GM13976 (cell line): ENCODE data around the gene ZNF512B.
"Not testable (repeated sequence)": the region's sequence is repeated elsewhere in the genome, so short reads cannot be mapped to it uniquely, and the experiment has no call there.

Source experiments
- DNase-seq: peaks from one replicate; pipeline ENCODE4 v3.0.0; 2012; ENCODE audit warnings: low spot score
- CTCF ChIP-seq: IDR thresholded peaks from 2 replicates; pipeline ENCODE4 v1.5.1; 2012; ENCODE audit warnings: borderline replicate concordance, mild to moderate bottlenecking; ENCODE audit not compliant: insufficient read depth; ENCODE audit errors: extremely low read depth, missing control alignments, control extremely low read depth
- in situ Hi-C: fragments of 300-500 bp; cut with MboI; formaldehyde crosslinking; loops from one replicate; pipeline ENCODE4 v1.12.0; 2022; ENCODE audit warnings: low sequenced_read_pairs, mixed read lengths, inconsistent platforms; ENCODE audit not compliant: unreplicated experiment

Gene ZNF512B

GRCh38 chr20:63977739-63978276 is 8.1 kb upstream of the ZNF512B start:
- TF ChIP-seq CTCF: no peak
- no peak for DNase-seq
- in situ Hi-C loops: no loop called here

- TF ChIP-seq CTCF: no peak
- in situ Hi-C loops: no loop called here
- DNase-seq: no peak
These were observed 7.4 kb upstream of the ZNF512B start for GRCh38 chr20:63976980-63977738.

- DNase-seq, in situ Hi-C loops: not testable (repeated sequence)
These were observed 6.8 kb upstream of the ZNF512B start for GRCh38 chr20:63976511-63976910.

GRCh38 chr20:63974402-63975200 is 4.9 kb upstream of the ZNF512B start:
- in situ Hi-C loops: no loop called here
- TF ChIP-seq CTCF: no peak
- DNase-seq: no peak

GRCh38 chr20:63973636-63974401 is 4.1 kb upstream of the ZNF512B start:
- DNase-seq: peak; percentile 89
- in situ Hi-C loops: no loop called here
- peak; percentile 94 for TF ChIP-seq CTCF

- no peak for TF ChIP-seq CTCF
- in situ Hi-C loops: no loop called here
These were observed 3.4 kb upstream of the ZNF512B start for GRCh38 chr20:63973160-63973479.

More at GRCh38 chr20:63973160-63973479, 3.4 kb upstream of the ZNF512B start:
- DNase-seq: no peak
